K562 (cell line): Measurements from ENCODE around the gene TM7SF3.

ENCODE experiments used
- HIVEP1 ChIP-seq: fragments of 250-450 bp; sonication (Bioruptor Pico); IDR thresholded peaks from 2 replicates; pipeline ENCODE4 v1.4.0; 2020; ENCODE audit warnings: mild to moderate bottlenecking
- RB1 ChIP-seq: fragments of 450-650 bp; IDR thresholded peaks from 2 replicates; pipeline ENCODE4 v1.6.1; 2017; ENCODE audit warnings: low read depth, mild to moderate bottlenecking
- TF ChIP-seq, protein P1 (sequence below): fragments of 450-650 bp; IDR thresholded peaks from 2 replicates; pipeline ENCODE4 v1.6.1; 2017; ENCODE audit warnings: antibody characterized with exemption, mild to moderate bottlenecking
- TF ChIP-seq, protein P2 (sequence below), 3 experiments: IDR thresholded peaks in 2 of 3; conservative IDR thresholded peaks in 1 of 3; 2 replicates each; pipeline ENCODE4 v1.5.1; 2011 to 2012; ENCODE audit warnings: low read length in 3 of 3, mild to moderate bottlenecking in 3 of 3, control low read depth in 2 of 3, improper control_type of control experiment in 1 of 3, inconsistent platforms in 1 of 3, low read depth in 1 of 3, mixed read lengths in 1 of 3, moderate library complexity in 1 of 3; ENCODE audit not compliant: insufficient read depth in 2 of 3

DNA sequence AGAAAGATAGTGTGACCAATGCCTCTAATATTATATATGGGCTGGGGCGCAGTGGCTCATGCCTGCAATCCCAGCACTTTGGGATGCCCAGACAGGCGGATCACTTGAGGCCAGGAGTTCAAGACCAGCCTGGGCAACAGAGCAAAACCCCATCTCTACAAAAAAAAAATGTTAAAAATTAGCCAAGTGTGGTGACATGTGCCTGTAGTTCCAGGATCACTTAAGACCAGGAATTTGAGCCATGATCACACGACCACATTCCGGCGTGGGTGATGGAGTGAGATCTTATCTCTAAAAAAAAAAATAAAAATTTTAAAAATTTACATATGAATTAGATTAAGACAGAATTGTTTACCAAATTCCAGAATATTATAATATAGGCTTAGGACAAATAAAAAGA is 12.0 kb downstream of the TM7SF3 start:
- TF ChIP-seq, protein P1, sequence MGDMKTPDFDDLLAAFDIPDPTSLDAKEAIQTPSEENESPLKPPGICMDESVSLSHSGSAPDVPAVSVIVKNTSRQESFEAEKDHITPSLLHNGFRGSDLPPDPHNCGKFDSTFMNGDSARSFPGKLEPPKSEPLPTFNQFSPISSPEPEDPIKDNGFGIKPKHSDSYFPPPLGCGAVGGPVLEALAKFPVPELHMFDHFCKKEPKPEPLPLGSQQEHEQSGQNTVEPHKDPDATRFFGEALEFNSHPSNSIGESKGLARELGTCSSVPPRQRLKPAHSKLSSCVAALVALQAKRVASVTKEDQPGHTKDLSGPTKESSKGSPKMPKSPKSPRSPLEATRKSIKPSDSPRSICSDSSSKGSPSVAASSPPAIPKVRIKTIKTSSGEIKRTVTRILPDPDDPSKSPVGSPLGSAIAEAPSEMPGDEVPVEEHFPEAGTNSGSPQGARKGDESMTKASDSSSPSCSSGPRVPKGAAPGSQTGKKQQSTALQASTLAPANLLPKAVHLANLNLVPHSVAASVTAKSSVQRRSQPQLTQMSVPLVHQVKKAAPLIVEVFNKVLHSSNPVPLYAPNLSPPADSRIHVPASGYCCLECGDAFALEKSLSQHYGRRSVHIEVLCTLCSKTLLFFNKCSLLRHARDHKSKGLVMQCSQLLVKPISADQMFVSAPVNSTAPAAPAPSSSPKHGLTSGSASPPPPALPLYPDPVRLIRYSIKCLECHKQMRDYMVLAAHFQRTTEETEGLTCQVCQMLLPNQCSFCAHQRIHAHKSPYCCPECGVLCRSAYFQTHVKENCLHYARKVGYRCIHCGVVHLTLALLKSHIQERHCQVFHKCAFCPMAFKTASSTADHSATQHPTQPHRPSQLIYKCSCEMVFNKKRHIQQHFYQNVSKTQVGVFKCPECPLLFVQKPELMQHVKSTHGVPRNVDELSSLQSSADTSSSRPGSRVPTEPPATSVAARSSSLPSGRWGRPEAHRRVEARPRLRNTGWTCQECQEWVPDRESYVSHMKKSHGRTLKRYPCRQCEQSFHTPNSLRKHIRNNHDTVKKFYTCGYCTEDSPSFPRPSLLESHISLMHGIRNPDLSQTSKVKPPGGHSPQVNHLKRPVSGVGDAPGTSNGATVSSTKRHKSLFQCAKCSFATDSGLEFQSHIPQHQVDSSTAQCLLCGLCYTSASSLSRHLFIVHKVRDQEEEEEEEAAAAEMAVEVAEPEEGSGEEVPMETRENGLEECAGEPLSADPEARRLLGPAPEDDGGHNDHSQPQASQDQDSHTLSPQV, result no peak
- TF ChIP-seq RB1 (no peak), HIVEP1 (CRISPR knock-in tag) (no peak)
- TF ChIP-seq, protein P2, sequence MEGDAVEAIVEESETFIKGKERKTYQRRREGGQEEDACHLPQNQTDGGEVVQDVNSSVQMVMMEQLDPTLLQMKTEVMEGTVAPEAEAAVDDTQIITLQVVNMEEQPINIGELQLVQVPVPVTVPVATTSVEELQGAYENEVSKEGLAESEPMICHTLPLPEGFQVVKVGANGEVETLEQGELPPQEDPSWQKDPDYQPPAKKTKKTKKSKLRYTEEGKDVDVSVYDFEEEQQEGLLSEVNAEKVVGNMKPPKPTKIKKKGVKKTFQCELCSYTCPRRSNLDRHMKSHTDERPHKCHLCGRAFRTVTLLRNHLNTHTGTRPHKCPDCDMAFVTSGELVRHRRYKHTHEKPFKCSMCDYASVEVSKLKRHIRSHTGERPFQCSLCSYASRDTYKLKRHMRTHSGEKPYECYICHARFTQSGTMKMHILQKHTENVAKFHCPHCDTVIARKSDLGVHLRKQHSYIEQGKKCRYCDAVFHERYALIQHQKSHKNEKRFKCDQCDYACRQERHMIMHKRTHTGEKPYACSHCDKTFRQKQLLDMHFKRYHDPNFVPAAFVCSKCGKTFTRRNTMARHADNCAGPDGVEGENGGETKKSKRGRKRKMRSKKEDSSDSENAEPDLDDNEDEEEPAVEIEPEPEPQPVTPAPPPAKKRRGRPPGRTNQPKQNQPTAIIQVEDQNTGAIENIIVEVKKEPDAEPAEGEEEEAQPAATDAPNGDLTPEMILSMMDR (IDR thresholded peaks at IDR 0.05 in 2 of 3, conservative IDR thresholded peaks at IDR 0.05 in 1 of 3; ENCODE audit: insufficient read depth in 2 of 3, low read depth in 1 of 3, low read length in 3 of 3), result no peak
